GM19238 (cell line): Measurements from ENCODE around the gene SNRPD2.
"Not testable (repeated sequence)": the region's sequence is repeated elsewhere in the genome, so short reads cannot be mapped to it uniquely, and the experiment has no call there.

Experiments
- DNase-seq: peaks from one replicate; pipeline ENCODE4 v3.0.0; 2011; ENCODE audit warnings: low spot score; ENCODE audit not compliant: insufficient read length

Gene SNRPD2

GRCh38 chr19:45705115-45705514 is 13.4 kb upstream of the SNRPD2 start:
- no peak for DNase-seq

- no peak for DNase-seq
Observed at GRCh38 chr19:45701676-45702075, 9.9 kb upstream of the SNRPD2 start.

- DNase-seq: peak; percentile 55
Observed at GRCh38 chr19:45693106-45693788, 1.5 kb upstream of the SNRPD2 start.

GRCh38 chr19:45692187-45693105 is 693 bp upstream of the SNRPD2 start, which contains the start of gene QPCTL:
Gene QPCTL (plus strand): TSS chr19:45692666. CDS start chr19:45692704, 38 bp downstream.
- peak; percentile 86 for DNase-seq

GRCh38 chr19:45687599-45687998 is 4.2 kb downstream of the SNRPD2 start:
- DNase-seq: no peak

- DNase-seq: not testable (repeated sequence)
Observed at GRCh38 chr19:45685045-45685444, 6.7 kb downstream of the SNRPD2 start.

- no peak for DNase-seq
Observed at GRCh38 chr19:45682908-45683307, 8.8 kb downstream of the SNRPD2 start.

- DNase-seq: no peak
Observed at GRCh38 chr19:45682117-45682516, 9.6 kb downstream of the SNRPD2 start.

- peak; percentile 69 for DNase-seq
Observed at GRCh38 chr19:45681391-45682015, 10.2 kb downstream of the SNRPD2 start.

- peak; percentile 85 for DNase-seq
Observed at GRCh38 chr19:45677351-45678230, 14.2 kb downstream of the SNRPD2 start.

- DNase-seq: peak; percentile 32
Observed at GRCh38 chr19:45676851-45677263, 14.9 kb downstream of the SNRPD2 start.

- no peak for DNase-seq
Observed at GRCh38 chr19:45674946-45675345, 16.8 kb downstream of the SNRPD2 start.

GRCh38 chr19:45670670-45671453 is 20.9 kb downstream of the SNRPD2 start:
- peak; percentile 87 for DNase-seq

- peak; percentile 38 for DNase-seq
Observed at GRCh38 chr19:45668342-45668871, 23.3 kb downstream of the SNRPD2 start.

GRCh38 chr19:45667620-45668341 is 24.0 kb downstream of the SNRPD2 start, which contains the start of gene GIPR:
Gene GIPR (plus strand): TSS chr19:45668221. CDS start chr19:45669521, 1,300 bp downstream.
- peak; percentile 71 for DNase-seq

- no peak for DNase-seq
Observed at GRCh38 chr19:45664575-45664974, 27.2 kb downstream of the SNRPD2 start.

- DNase-seq: no peak
Observed at GRCh38 chr19:45663800-45664199, 28.0 kb downstream of the SNRPD2 start.

GRCh38 chr19:45660636-45661035 is 31.1 kb downstream of the SNRPD2 start:
- no peak for DNase-seq
